ENCODE measurements around the gene HOXA7.

DNA sequence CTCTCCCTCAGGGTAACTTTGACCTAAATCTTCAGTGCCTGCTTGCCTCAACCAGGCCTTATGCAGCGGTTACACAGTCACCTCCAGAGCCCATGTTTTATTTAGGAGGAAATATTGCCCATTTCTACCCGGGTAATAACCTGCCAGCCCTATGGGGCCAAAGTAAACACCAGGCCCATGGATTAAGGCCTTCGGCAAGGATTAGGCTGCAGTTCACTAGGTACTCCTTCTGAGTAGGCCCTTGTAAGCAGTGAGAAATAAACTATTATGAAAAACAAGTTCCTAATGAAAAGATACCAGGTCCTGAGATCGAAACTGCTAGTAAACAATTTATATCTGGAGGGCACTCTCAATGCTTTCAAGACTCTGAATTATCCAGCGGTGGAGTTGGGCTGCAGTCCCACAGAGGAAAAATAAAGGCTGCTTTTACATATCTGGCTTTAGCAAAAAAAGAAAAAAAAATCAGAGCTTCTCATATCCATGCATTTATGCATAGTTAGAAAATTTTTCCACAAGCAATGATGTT, 21.4 kb upstream of the HOXA7 start:
- TF ChIP-seq, protein P1, sequence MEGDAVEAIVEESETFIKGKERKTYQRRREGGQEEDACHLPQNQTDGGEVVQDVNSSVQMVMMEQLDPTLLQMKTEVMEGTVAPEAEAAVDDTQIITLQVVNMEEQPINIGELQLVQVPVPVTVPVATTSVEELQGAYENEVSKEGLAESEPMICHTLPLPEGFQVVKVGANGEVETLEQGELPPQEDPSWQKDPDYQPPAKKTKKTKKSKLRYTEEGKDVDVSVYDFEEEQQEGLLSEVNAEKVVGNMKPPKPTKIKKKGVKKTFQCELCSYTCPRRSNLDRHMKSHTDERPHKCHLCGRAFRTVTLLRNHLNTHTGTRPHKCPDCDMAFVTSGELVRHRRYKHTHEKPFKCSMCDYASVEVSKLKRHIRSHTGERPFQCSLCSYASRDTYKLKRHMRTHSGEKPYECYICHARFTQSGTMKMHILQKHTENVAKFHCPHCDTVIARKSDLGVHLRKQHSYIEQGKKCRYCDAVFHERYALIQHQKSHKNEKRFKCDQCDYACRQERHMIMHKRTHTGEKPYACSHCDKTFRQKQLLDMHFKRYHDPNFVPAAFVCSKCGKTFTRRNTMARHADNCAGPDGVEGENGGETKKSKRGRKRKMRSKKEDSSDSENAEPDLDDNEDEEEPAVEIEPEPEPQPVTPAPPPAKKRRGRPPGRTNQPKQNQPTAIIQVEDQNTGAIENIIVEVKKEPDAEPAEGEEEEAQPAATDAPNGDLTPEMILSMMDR (IDR thresholded peaks at IDR 0.05) = no peak
- no peak for TF ChIP-seq POLR2A (IDR thresholded peaks at IDR 0.05)
